Upper lobe of left lung (tissue), 4 donors: ENCODE measurements around the gene STARD8.

ENCODE experiments used
- CTCF ChIP-seq, 6 experiments: fragments of 450-650 bp in 4 of 6; fragments of 200-600 bp in 2 of 6; sonication (generic) in 2 of 6; IDR thresholded peaks; one replicate each; pipeline ENCODE4 v1.5.1; 2016 to 2019; ENCODE audit warnings: antibody characterized with exemption in 6 of 6
- POLR2A ChIP-seq, 4 donors: fragments of 450-650 bp; IDR thresholded peaks; one replicate each; pipeline ENCODE4 v1.5.1; 2016 to 2017; ENCODE audit warnings: antibody characterized with exemption in 4 of 4, mild to moderate bottlenecking in 2 of 4
- POLR2AphosphoS5 ChIP-seq, 2 donors: sonication (generic); formaldehyde crosslinking; IDR thresholded peaks; one replicate each; pipeline ENCODE4 v1.5.1; 2017; ENCODE audit warnings: antibody characterized with exemption in 2 of 2

GRCh38 chrX:68714856-68715255 lies 67.4 kb downstream of the STARD8 start:
- no peak for TF ChIP-seq CTCF (IDR thresholded peaks at IDR 0.05)
- TF ChIP-seq POLR2A (IDR thresholded peaks at IDR 0.05): no peak
- TF ChIP-seq POLR2AphosphoS5 (IDR thresholded peaks at IDR 0.05): no peak
